ENCODE measurements around the gene FTO. TPM values are rescaled to one million over a fixed set of nuclear protein-coding genes. Genes with fewer than 3 reads are reported as not detected.

The FTO gene
- total RNA-seq, 1 donor from 2014 or later: 66.4 TPM

DNA sequence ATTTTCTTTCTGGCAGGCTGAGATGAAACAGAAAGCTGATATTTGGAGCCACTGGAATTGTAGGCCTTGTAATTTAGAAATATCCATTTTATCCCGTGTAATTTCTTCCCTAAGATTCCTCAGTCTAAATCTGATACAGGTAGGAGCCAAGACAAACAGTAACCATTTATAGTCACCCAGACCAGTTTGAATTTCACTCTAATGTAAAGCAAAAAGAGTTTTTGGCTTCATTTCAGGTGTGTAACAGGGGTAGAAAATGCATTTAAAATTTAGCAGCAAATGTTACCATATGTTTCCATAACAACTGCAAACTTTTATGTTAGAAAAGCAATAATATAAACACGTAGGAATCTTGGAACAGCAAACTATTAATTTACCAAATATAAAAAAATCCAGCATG, 249.4 kb downstream of the FTO start:
- intact Hi-C loops (cut with micrococcal nuclease): loop anchor here (2.0 kb wide), 1 partner anchor 41 kb away; no protein-coding TSS in a partner anchor

DNA sequence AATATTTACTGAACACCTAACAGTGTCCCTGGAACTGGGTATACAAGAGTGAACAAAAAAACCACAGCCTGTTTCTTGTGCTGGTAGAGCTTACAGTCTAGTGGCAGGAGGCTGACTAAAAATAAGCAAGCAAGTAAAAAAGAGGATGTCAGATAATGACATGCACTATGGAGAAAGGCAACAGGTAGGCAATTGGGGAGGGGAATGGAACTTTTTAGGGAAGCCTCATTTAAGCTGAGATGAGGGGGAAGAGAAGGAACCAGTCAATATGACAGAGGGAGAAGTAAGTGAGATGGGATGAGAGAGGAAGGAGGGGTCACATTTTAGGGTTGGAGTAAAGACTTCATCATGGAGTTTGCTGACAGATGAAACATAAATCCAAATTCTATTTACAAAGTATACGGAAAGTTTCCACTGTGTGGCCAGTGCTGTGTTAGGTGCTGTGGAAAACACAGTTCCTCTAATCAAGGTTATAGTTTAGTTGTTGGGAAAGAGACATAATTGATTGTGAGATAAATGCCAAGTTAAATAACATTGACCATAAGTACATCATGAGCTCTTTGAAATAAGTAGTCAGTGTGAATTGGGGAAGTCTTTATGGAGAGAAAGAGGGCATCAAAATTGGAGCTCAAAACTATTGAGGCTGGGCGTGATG, 251.4 kb downstream of the FTO start:
- intact Hi-C loops (cut with micrococcal nuclease): no loop called here

DNA sequence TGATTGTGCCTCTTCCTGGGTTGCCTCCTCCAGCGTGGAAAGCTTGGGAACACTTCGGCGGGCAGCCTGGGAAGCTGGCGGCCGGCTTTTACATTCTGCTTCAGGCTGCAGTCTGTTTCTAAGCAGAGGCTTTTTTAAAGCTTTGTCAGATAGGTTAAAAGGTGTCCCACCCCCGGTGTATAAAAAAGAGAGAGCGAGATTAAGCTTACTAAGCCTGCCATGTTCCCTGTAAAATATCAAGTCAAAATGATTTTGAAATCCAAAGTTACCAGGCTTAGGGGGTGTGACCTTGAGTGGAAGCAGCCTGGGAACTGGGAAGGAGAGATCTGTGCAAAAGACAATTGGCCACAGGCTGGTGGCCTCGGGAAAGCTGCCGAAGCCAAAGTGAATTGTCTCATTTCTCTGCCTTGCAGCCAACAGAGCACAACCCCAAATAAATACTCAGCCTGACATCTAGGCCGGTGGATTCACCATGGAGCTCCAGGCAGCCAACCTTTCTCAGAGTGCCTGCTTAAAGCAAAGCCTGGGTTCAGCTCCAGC, 254.5 kb downstream of the FTO start:
- intact Hi-C loops (cut with micrococcal nuclease): no loop called here

DNA sequence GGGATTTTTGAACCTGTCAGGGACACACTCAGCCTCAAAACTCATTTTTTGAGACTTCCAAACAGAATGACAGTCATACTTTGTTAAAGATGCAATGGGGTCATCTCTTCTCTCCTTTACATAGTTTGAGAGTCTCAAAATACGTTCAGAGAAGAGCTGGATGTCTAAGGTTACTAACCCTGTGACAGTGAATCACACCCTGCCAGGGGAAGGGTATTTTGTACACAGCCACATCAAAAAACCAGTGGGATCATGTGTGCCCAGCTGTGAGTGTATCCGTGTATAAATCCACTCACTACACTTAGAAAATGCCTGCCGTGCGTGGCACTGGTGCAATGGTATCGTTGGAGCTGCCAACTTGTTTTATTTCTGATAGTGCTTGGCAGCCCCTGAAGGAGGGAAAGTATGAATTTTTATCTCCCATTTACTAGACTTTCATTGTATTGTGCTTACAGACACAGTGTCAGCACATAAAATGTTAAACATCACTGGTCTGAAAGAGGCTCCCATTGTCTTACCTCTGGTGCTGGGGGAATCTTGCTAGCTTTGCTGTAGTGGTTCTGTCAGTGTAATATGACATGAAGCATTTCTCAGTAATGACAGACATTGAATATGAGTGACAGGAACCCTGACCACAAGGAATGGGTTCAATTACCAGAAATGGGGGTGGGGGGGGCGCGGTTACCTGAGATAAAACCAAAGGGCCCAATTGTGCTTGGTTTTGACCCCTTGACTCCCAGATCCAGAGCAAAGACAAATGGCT, 256.3 kb downstream of the FTO start:
- intact Hi-C loops (cut with micrococcal nuclease): no loop called here

DNA sequence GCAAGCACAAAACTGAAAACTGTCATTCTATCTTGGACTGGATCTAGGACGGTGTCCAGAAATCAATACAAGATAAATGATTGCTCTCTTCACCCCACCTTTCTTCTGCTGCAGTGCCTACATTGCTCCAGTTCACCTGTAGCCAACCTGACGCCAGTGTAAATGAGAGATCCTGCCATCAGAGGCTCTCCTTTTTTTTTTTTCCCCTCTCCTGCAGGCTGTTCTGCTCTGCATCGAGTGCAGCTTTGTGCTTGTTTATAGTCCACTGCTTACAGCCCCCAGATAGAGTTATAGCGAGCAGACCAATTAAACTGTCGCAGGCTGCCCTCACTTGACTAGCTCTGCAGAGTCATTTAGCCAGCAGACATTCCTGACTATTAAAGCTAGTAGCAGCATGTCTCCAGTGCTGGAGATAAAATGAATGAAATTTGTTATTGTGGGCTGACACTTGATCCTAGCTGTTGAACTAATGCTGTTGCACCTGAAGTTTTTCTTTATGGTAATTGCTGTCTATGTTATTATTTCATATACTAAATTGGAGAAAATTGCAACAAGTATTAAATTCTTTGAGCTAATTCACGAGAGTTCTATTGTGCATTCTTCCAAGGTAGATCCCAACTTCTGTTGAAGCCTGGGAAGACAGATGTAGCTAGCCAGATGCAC, 257.1 kb downstream of the FTO start:
- intact Hi-C loops (cut with micrococcal nuclease): no loop called here

DNA sequence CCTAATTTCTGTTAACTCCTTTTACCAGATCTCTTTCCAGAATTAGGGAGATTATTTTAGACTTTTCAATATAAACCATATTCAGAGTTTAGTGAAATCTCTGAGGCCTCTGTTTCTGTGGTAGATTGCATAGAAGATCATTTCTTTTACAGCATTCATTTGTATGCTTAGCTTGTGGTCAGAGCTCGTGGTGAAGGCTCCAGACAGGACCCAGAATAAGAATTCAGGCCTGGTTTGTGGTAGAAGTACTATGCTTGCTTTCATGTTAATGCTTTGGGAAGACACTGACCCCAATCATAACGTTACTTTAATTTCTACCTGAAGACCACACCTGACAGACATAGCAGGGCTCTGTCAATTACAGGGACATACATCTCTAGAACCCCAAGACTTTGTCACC, 258.1 kb downstream of the FTO start:
- intact Hi-C loops (cut with micrococcal nuclease): no loop called here

DNA sequence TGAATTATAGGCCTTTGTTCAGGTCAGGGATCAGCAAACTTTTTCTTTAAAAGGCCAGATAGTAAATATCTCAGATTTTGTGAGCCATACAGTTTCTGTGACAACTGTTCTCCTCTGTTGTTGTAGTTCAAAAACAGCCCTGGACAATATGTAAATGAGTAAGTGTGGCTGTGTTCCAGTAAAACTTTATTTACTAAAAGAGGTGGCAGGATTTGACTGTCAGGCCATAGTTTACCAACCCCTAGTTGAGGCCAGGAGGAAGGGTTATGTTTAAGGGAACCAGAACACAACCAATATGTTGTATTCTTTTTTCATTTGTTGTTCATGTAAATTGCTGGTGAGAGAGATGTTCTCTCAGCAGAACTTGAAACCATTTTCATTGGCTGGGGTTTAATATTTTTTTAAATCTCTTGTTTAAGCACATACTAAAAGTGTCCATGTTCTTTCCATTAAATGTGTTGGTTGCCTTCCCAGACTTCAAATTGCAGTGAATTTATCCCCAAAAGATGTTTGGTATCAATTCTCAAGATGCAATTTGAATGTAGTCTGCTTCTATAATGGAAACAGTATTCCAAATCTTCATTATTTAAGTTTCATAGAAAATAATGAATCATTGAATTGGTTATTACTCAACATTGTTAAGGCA, 260.3 kb downstream of the FTO start:
- intact Hi-C loops (cut with micrococcal nuclease): no loop called here

DNA sequence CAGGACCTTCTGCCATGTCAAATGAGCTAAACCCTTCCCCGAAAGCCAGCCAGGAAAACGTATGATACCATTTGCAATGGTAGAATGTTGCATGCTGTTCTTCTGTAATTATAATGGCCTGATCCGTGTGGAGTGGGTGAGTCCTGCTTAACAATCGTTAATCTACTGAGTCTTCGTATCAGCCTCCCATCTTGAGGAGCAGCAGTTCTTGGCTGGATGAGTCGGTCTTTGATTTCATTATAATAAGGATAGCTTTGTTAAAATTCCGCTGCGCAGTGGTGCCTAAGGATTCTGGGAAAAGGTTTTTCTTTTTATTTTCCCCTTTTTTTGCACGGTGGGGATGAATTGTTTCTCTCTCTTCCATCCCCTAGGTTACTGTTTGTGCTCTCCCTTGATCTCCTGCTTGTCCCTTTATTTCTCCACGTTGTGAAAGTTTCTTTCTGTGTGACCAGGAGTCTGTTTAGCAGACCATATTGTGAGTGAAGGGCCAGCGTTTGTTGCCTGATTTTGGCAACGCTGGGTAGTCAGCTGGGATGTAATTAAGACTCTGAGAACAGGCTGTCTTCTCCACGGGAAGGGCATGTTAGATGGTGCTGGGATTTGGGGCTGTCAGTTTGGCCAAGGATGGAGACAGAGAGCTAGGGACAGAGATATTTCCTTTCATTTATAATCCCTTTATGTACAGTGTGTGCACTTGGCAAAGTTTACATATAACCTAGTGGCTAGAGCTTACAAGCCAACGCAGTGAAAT, 263.0 kb downstream of the FTO start:
- intact Hi-C loops (cut with micrococcal nuclease): no loop called here

- intact Hi-C loops (cut with micrococcal nuclease): no loop called here
Observed at GRCh38 chr16:53967572-53967971, 263.6 kb downstream of the FTO start.

DNA sequence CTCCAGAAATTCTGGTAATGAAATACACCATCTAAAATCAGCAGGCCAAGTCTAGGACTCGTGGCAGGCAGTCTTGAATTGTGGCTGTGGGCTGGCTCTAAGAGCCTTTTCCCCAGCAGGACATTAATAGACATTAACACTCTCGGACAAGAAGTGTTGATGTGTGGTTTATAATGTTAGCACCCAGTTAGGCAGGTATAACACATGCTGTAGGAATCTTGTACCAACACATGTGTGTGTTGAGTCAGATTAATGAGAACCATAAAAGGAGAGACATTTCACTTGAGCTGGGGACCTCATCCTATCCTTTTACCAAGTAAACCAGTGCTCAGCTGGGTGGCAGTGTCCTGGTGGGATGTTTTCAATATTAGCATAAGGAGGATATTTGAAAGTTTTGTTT, 264.5 kb downstream of the FTO start:
- intact Hi-C loops (cut with micrococcal nuclease): no loop called here

GRCh38 chr16:53968896-53969295, 264.9 kb downstream of the FTO start:
- intact Hi-C loops (cut with micrococcal nuclease): no loop called here

GRCh38 chr16:53971616-53972015, 267.7 kb downstream of the FTO start:
- intact Hi-C loops (cut with micrococcal nuclease): no loop called here

GRCh38 chr16:53973021-53973420, 269.1 kb downstream of the FTO start:
- intact Hi-C loops (cut with micrococcal nuclease): no loop called here

- intact Hi-C loops (cut with micrococcal nuclease): no loop called here
Observed at GRCh38 chr16:53974484-53975080, 270.6 kb downstream of the FTO start.

- intact Hi-C loops (cut with micrococcal nuclease): no loop called here
Observed at GRCh38 chr16:53980675-53981074, 276.7 kb downstream of the FTO start.

DNA sequence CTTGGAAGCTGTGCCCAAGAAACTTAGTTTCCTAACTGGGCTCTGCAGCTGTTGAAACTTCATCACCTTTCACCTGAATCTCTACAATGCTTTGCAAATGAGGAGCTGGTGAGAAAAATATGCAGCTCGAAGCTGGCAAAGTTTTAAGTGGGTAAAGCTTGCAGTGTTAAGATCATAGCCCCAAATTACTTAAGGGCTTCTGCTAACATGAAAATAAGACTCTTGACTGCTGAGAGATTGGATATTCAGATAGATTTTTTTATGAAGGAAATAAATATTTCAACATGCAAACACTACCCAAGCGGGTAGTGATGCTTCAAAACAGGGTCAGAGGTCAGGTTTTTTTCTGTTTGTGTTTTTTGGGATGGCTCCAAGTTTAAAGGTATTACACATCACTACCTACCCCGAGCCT, 278.7 kb downstream of the FTO start:
- intact Hi-C loops (cut with micrococcal nuclease): no loop called here

GRCh38 chr16:53984936-53985335, 281.0 kb downstream of the FTO start:
- intact Hi-C loops (cut with micrococcal nuclease): no loop called here

- intact Hi-C loops (cut with micrococcal nuclease): no loop called here
Observed at GRCh38 chr16:53985861-53986260, 281.9 kb downstream of the FTO start.

GRCh38 chr16:53986793-53987192, 282.8 kb downstream of the FTO start:
- intact Hi-C loops (cut with micrococcal nuclease): no loop called here

- intact Hi-C loops (cut with micrococcal nuclease): no loop called here
Observed at GRCh38 chr16:53988136-53988535, 284.2 kb downstream of the FTO start.

DNA sequence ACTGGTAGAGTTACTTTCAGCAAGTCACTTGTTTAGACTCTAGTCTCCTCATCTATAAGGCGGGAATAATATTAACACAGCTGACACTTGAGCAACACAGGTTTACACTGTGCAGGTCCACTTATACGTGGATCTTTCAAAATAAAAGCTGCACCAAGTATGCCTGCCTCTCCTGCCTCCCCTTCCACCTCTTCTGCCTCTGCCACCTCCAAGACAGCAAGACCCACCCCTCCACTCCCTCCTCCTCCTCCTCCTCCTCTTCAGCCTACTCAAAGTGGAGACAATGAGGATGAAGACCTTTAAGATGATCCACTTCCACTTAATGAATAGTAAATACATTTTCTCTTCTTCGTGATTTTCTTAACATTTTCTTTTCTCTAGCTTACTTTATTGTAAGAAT, 285.6 kb downstream of the FTO start:
- intact Hi-C loops (cut with micrococcal nuclease): no loop called here
